ENCODE measurements around the gene FAM13A. TPM values are rescaled to one million over a fixed set of nuclear protein-coding genes. Genes with fewer than 3 reads are reported as not detected.

Gene FAM13A
- total RNA-seq, 1 donor from 2014 or later: 39.1 TPM

DNA sequence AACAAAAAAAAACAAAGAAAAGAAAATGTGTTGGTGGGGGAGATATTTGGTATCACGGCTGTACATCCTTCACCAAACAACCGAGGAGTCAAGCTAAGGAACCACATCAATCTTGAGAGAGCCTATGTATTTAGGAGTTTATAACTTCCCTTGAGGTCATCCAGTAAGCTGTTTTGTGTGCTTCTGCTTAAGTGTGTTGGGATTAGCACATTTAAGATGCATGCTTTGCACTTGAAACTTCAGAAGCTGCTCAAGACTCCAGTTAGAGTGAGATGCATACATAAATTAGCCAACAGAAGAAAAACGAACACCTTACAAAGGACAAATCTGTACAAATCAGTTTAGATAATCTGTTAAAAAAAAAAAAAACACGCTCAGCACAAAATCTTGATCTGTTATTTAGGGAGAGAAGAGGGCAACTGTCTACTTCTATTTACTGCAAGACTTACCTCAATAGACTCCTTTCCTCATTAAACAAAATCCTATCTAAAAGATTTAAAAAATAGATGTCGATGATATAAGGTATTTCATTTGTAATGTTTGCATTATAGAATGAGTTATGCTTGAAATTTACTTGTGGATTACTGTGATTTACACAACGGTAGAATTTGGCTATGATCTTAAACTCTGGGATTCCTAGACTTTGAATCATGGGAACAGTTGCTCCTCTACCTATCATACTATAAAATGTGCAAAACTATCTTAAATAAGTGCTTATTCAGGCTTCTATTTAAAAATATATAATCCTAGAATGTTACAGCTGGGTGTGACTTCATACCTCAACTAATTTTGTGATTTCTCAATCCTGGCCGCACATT, 305.5 kb downstream of the FAM13A start:
- intact Hi-C loops (cut with DNase I): no loop called here
- DNase-seq (no peak), ATAC-seq (peak in 1 of 2 donors; percentile 63)
- H3K4me3 ChIP-seq: no peak overlapping the region
- TF ChIP-seq, protein P1, sequence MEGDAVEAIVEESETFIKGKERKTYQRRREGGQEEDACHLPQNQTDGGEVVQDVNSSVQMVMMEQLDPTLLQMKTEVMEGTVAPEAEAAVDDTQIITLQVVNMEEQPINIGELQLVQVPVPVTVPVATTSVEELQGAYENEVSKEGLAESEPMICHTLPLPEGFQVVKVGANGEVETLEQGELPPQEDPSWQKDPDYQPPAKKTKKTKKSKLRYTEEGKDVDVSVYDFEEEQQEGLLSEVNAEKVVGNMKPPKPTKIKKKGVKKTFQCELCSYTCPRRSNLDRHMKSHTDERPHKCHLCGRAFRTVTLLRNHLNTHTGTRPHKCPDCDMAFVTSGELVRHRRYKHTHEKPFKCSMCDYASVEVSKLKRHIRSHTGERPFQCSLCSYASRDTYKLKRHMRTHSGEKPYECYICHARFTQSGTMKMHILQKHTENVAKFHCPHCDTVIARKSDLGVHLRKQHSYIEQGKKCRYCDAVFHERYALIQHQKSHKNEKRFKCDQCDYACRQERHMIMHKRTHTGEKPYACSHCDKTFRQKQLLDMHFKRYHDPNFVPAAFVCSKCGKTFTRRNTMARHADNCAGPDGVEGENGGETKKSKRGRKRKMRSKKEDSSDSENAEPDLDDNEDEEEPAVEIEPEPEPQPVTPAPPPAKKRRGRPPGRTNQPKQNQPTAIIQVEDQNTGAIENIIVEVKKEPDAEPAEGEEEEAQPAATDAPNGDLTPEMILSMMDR (IDR thresholded peaks at IDR 0.05): no peak
- H3K9me3 ChIP-seq: no peaks in the 10 kb centered on the region
- H3K27ac ChIP-seq: no peak overlapping the region
- H3K27me3 ChIP-seq (ENCODE audit: low read depth): no peaks in the 10 kb centered on the region
- H3K36me3 ChIP-seq: peaks cover 61% of the 10 kb centered on the region
- H3K4me1 ChIP-seq: no peaks in the 10 kb centered on the region

DNA sequence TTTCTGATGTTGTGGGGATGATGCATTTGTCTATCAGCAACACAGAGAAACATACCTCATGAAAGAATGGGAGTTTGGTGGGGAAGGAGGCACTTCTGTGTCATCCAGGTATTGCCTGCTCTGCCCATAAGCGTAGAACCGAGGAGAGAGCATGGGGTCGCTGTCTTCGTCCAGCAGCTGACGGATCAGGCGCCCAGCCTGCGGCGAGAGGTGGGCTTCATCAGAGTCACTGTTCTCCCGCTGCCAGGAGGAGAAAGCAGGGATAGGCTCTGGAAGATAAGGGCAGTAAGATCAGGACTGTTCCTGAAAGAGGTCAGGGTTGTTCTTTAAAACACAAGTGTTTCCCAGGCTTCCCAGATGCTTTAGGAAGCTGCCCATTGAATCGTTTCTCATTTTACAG, 306.6 kb downstream of the FAM13A start:
- H3K27me3 ChIP-seq (ENCODE audit: low read depth): no peaks in the 10 kb centered on the region
- ATAC-seq: no peak
- H3K9me3 ChIP-seq: no peaks in the 10 kb centered on the region
- no peak overlapping the region for H3K4me3 ChIP-seq
- H3K36me3 ChIP-seq: peaks cover 72% of the 10 kb centered on the region
- TF ChIP-seq, protein P1 (IDR thresholded peaks at IDR 0.05): no peak
- H3K27ac ChIP-seq: no peak overlapping the region
- intact Hi-C loops (cut with DNase I): no loop called here
- no peak for DNase-seq
- no peaks in the 10 kb centered on the region for H3K4me1 ChIP-seq

DNA sequence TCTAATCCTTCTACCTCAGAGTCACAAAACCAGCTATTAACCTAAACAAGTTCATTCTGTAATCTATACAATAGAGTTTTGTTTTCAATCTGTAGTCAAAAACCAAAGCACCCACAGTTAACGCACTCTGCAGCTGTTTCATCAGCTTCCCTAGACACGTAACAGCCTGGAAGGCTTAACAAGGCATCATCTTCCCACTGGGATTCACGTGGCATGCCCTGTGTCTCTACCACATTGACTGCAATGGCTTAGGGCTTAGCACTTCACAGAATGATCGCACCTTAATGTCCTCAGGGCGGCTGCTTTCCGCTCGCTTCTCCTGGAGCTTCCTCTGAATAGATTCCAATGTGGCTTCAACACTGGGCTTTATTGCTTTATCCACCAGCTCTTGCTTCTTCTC, 309.6 kb downstream of the FAM13A start:
- Histone ChIP-seq H3K4me3 (no peak overlapping the region), H3K9me3 (no peaks in the 10 kb centered on the region), H3K27ac (no peak overlapping the region), H3K27me3 (ENCODE audit: low read depth) (no peaks in the 10 kb centered on the region), H3K4me1 (no peaks in the 10 kb centered on the region), H3K36me3 (peaks cover 89% of the 10 kb centered on the region)
- DNase-seq (no peak), ATAC-seq (no peak)
- intact Hi-C loops (cut with DNase I): no loop called here
- TF ChIP-seq, protein P1 (IDR thresholded peaks at IDR 0.05): no peak

DNA sequence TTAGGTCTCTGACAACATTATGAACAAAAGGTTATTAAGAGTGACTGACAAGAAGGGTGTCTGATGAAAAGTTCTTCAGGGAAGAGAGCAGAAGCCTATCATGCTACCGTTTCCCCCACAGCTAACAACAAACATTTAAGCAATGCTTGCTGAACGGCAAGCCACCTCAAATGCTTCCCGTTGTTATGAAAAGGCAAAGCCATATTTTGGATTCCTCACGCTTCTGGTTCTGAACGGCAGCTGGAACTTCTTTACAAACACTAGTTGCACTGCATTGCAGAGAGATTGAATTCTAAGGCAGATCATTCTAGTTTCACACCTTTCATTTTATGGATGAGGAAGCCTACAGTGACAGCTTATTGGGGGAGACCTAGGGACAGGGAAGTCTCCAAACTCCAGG, 310.8 kb downstream of the FAM13A start:
- ATAC-seq (no peak), DNase-seq (no peak)
- intact Hi-C loops (cut with DNase I): no loop called here
- no peak overlapping the region for H3K27ac ChIP-seq
- H3K4me1 ChIP-seq: no peaks in the 10 kb centered on the region
- no peaks in the 10 kb centered on the region for H3K27me3 ChIP-seq (ENCODE audit: low read depth)
- H3K4me3 ChIP-seq: no peak overlapping the region
- H3K36me3 ChIP-seq: peaks cover 83% of the 10 kb centered on the region
- TF ChIP-seq, protein P1 (IDR thresholded peaks at IDR 0.05): no peak
- H3K9me3 ChIP-seq: no peaks in the 10 kb centered on the region

DNA sequence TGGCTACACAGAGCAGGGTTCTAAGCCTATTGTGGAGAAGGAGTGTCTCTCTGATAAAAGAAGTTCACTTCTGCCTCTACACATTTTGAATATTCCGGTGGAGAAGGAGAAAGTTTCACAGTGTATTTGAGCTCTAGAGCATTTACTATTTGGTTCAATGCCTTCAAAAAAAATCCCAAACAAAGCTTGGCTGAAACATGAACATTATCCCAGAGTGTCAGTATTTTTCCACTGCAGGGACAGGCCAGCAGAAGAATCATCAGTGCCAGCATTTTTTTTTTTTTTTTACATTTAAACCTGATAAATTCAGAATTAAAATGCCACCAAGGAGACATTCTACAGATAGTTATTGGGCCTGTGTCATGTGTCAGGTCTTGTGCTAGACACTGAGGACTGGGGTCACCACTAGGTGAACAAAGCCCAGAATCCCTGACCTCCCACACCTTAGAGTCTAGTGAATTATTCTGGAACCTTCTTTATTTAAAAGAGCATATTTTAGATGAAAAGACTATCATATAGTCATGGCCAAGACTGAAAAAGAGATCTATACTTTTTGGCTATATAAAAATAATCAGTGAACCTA, 311.3 kb downstream of the FAM13A start:
- no peaks in the 10 kb centered on the region for H3K9me3 ChIP-seq
- TF ChIP-seq, protein P1 (IDR thresholded peaks at IDR 0.05): no peak
- no peak overlapping the region for H3K27ac ChIP-seq
- no peaks in the 10 kb centered on the region for H3K4me1 ChIP-seq
- intact Hi-C loops (cut with DNase I): no loop called here
- DNase-seq (no peak), ATAC-seq (no peak)
- H3K4me3 ChIP-seq: no peak overlapping the region
- no peaks in the 10 kb centered on the region for H3K27me3 ChIP-seq (ENCODE audit: low read depth)
- H3K36me3 ChIP-seq: peaks cover 78% of the 10 kb centered on the region

All from lower lobe of right lung (tissue), 2 donors.